GM18517 (cell line): Measurements from ENCODE around the gene CCNQ.

ENCODE experiments used
- ATAC-seq: cut with Tn5 transposase; IDR thresholded peaks from one replicate; pipeline ENCODE4 v1.9.1; 2021; ENCODE audit warnings: mild to moderate bottlenecking, moderate library complexity; ENCODE audit not compliant: unreplicated experiment

The CCNQ gene

DNA sequence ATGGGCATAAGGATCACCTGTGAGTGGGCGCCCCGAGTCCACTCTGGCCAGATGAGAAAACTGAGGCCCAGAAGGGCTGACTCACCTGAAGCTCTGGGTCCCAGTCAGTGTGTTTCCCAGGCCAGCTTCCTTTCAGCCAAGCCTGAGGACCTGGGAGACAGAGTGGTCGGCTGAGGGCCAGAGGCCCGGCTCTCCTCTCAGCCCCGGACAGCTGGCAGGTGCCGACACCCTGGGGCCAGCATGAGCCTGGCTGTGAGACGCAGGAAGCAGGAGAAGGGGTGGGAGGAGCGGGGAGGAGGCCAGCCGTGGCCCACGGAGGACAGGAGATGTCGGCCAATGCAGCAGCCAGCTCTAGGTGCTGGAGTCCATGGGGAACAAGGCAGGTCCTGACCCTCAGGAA, 52.6 kb downstream of the CCNQ start:
- no peak for ATAC-seq

DNA sequence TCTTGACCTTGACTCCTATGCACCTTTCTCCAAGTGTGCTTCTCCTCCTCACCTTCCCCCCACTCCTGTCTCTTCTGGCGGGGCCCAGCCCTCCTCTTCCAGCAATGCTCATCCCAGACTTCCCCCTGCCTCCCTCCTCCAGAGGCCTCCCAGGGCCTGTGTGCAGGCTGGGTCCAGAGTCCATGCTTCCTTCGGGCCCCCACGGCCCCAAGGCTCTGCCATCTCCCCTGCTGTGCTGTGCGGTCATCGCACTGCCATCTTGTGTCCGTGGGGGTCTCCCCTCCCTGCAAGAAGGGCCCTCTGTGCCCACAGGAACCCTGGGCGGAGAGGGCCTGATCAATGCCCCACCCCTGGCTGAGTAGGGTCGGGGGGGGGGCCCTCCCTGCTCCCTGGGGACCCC, 54.2 kb downstream of the CCNQ start:
- ATAC-seq: no peak

DNA sequence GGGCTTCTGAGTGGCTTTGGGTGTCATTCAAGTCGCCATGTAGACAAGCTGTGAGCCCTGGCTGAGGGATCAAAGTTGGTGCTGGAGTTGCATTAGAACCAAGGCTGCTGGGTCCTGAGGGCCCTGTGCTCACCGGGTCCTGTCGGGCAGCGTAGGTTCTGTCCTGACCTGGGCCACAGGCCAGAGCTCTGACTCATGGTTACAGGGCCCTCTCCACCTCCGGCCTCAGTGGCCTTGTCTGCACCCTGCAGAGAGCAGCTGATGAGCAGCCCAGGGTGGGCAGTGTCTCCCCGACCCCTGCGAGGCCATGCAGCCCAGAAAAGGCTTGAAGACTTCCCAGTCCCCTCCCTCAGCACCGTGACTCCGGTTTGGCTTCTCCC, 59.0 kb downstream of the CCNQ start:
- no peak for ATAC-seq

DNA sequence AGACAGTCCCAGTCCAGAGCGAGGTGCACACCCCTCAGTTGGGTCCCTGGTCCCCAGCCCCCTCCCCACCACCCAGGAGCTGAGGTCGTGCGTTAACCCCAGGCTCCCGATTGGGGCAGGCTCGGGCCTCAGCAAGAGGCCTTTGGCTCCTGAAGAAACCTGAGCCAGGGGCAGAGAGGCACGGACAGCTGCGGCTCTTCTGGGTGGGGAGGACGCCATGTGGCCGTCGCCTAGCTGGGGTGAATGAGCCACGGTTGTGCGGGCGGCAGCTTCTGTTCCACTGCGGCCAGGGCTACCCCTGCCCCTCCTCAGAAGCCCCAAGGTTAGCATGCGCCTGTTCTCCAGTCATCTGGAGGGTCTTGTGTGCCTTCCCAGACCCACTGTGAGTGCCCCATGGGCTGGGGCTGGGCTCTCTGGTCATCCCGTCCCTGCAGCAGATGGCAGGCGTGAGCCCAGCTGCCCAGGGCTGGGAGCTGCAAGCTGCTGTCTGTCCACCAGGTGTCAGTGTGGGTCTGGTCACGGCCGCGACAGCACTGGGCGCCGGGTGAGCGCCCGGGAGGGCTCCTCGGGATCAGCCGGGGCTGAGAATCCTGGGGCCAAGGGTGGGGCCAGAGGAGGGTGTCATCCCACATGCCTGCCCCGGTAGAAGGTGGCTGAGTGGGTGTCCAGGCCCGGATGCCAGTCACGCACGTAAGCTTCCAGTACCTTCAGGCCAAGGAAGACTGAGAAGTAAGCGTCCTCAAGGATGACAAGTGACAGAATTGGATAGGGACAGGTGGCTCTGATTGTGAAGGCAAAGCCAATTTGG, 59.6 kb downstream of the CCNQ start:
- peak; percentile 70 for ATAC-seq

DNA sequence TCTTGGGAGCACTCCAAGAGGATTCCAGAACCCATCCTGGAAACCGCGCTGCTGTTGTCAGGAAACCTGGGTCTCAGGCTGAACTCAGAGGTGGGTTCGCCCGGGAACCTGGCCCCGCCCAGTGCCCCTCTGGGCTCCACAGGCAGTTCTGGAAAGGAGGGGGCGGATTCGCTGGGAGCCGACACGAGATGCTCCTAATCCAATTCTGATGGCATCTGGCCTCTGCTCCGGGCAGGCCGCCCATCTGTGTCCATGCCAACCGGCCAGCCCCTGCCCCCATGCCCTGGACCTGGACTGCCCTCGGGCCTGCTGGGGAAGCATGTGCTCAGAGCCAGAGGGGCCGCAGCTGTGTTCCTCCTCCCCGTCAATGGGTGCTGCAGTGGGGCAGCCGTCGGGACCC, 60.5 kb downstream of the CCNQ start:
- ATAC-seq: no peak
